DOHH2 (cell line): Measurements from ENCODE around the gene FNBP1L.

ENCODE experiments used
- H3F3A ChIP-seq: fragments of 200-600 bp; sonication (generic), shearing (Covaris generic); 2 replicates; pipeline ENCODE4 v1.6.0; 2016; ENCODE audit warnings: antibody characterized with exemption, mild to moderate bottlenecking; ENCODE audit not compliant: control insufficient read depth, insufficient read depth
- H3K27ac ChIP-seq: fragments of 200-600 bp; sonication (generic); 2 replicates; pipeline ENCODE4 v1.5.1; 2014; ENCODE audit warnings: low read depth, mild to moderate bottlenecking, low read length, moderate library complexity
- H3K27me3 ChIP-seq: fragments of 200-600 bp; sonication (generic); 2 replicates; pipeline ENCODE4 v1.6.1; 2014; ENCODE audit warnings: mild to moderate bottlenecking, low read length, mixed read lengths; ENCODE audit not compliant: control insufficient read depth
- H3K36me3 ChIP-seq: fragments of 200-600 bp; sonication (generic); 2 replicates; pipeline ENCODE4 v1.6.1; 2014; ENCODE audit warnings: mild to moderate bottlenecking, low read length, moderate library complexity, mixed read lengths; ENCODE audit not compliant: control insufficient read depth
- H3K4me1 ChIP-seq: fragments of 200-600 bp; sonication (generic); 2 replicates; pipeline ENCODE4 v1.6.1; 2014; ENCODE audit warnings: mild to moderate bottlenecking, low read length, mixed read lengths; ENCODE audit not compliant: control insufficient read depth
- H3K4me2 ChIP-seq: fragments of 200-600 bp; sonication (generic); 2 replicates; pipeline ENCODE4 v1.6.0; 2014; ENCODE audit warnings: mild to moderate bottlenecking, low read length, moderate library complexity
- H3K4me3 ChIP-seq: fragments of 200-600 bp; sonication (generic); 2 replicates; pipeline ENCODE4 v1.5.1; 2014; ENCODE audit warnings: mild to moderate bottlenecking, low read length, mixed read lengths
- H3K79me2 ChIP-seq: fragments of 200-600 bp; sonication (generic); 2 replicates; pipeline ENCODE4 v1.6.1; 2014; ENCODE audit warnings: mild to moderate bottlenecking, low read length, mixed read lengths; ENCODE audit not compliant: control insufficient read depth
- H3K9me2 ChIP-seq: fragments of 200-600 bp; sonication (generic); replicated peaks from 2 replicates; pipeline ENCODE4 v1.6.1; 2014; ENCODE audit warnings: mild to moderate bottlenecking, low read length, mixed read lengths; ENCODE audit not compliant: control insufficient read depth
- H3K9me3 ChIP-seq: fragments of 200-600 bp; sonication (generic); 2 replicates; pipeline ENCODE4 v1.6.1; 2014; ENCODE audit warnings: antibody characterized with exemption, low read length, mixed read lengths; ENCODE audit not compliant: control insufficient read depth, insufficient read depth
- H4K20me1 ChIP-seq: fragments of 200-600 bp; sonication (generic); 2 replicates; pipeline ENCODE4 v1.6.0; 2014; ENCODE audit warnings: low read depth, mild to moderate bottlenecking, antibody characterized with exemption, low read length, moderate library complexity; ENCODE audit not compliant: control insufficient read depth, insufficient read depth
- EZH2phosphoT487 ChIP-seq: fragments of 200-600 bp; sonication (generic); IDR thresholded peaks from 2 replicates; pipeline ENCODE4 v1.6.1; 2017; ENCODE audit warnings: borderline replicate concordance, mild to moderate bottlenecking, antibody characterized with exemption, low read length, moderate library complexity, mixed read lengths
- TF ChIP-seq, protein P1 (sequence below): fragments of 200-600 bp; sonication (generic); IDR thresholded peaks from one replicate; pipeline ENCODE4 v1.5.1; 2014; ENCODE audit warnings: antibody characterized with exemption, mild to moderate bottlenecking, low read depth, low read length; ENCODE audit not compliant: poor library complexity, severe bottlenecking

FNBP1L gene

GRCh38 chr1:93433407-93433961 lies 14.4 kb upstream of the FNBP1L start:
- H4K20me1 ChIP-seq, result no peaks in the 10 kb centered on the region
- H3K4me1 ChIP-seq, result peaks cover 16% of the 10 kb centered on the region
- TF ChIP-seq, protein P1, sequence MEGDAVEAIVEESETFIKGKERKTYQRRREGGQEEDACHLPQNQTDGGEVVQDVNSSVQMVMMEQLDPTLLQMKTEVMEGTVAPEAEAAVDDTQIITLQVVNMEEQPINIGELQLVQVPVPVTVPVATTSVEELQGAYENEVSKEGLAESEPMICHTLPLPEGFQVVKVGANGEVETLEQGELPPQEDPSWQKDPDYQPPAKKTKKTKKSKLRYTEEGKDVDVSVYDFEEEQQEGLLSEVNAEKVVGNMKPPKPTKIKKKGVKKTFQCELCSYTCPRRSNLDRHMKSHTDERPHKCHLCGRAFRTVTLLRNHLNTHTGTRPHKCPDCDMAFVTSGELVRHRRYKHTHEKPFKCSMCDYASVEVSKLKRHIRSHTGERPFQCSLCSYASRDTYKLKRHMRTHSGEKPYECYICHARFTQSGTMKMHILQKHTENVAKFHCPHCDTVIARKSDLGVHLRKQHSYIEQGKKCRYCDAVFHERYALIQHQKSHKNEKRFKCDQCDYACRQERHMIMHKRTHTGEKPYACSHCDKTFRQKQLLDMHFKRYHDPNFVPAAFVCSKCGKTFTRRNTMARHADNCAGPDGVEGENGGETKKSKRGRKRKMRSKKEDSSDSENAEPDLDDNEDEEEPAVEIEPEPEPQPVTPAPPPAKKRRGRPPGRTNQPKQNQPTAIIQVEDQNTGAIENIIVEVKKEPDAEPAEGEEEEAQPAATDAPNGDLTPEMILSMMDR, result peak; percentile 39
- TF ChIP-seq EZH2phosphoT487, result no peak
- H3K36me3 ChIP-seq, result no peaks in the 10 kb centered on the region
- no peaks in the 10 kb centered on the region for H3K79me2 ChIP-seq
- H3K4me2 ChIP-seq, result no peak overlapping the region
- no peak overlapping the region for H3K4me3 ChIP-seq
- H3F3A ChIP-seq, result no peaks in the 10 kb centered on the region
- peaks cover 10% of the 10 kb centered on the region for H3K27me3 ChIP-seq
- no peaks in the 10 kb centered on the region for H3K9me2 ChIP-seq
- H3K27ac ChIP-seq, result no peak overlapping the region
- no peaks in the 10 kb centered on the region for H3K9me3 ChIP-seq

GRCh38 chr1:93434088-93434487 lies 13.8 kb upstream of the FNBP1L start:
- Histone ChIP-seq H3K4me3 (no peak overlapping the region), H3F3A (no peaks in the 10 kb centered on the region), H3K4me1 (peaks cover 16% of the 10 kb centered on the region), H3K4me2 (no peak overlapping the region), H3K79me2 (no peaks in the 10 kb centered on the region), H3K9me3 (no peaks in the 10 kb centered on the region), H4K20me1 (no peaks in the 10 kb centered on the region), H3K27me3 (peaks cover 9% of the 10 kb centered on the region), H3K36me3 (no peaks in the 10 kb centered on the region), H3K27ac (no peak overlapping the region), H3K9me2 (no peaks in the 10 kb centered on the region)
- TF ChIP-seq, protein P1, result no peak
- no peak for TF ChIP-seq EZH2phosphoT487

GRCh38 chr1:93434987-93435386 lies 12.9 kb upstream of the FNBP1L start:
- Histone ChIP-seq H3K27ac (no peak overlapping the region), H4K20me1 (no peaks in the 10 kb centered on the region), H3K4me3 (no peak overlapping the region), H3K4me1 (peaks cover 16% of the 10 kb centered on the region), H3K79me2 (no peaks in the 10 kb centered on the region), H3K9me3 (no peaks in the 10 kb centered on the region), H3F3A (no peaks in the 10 kb centered on the region), H3K4me2 (no peak overlapping the region), H3K9me2 (no peaks in the 10 kb centered on the region), H3K27me3 (peaks cover 7% of the 10 kb centered on the region; the same call in 1 of the 2 replicates), H3K36me3 (no peaks in the 10 kb centered on the region)
- TF ChIP-seq, protein P1, result no peak
- no peak for TF ChIP-seq EZH2phosphoT487
